GOT3 (cell line): ENCODE measurements around the gene RIPOR2.

Source experiments
- DNase-seq: peaks from one replicate; lab custom pipeline; 2025; ENCODE audit warnings: mixed read lengths; lab: John Stamatoyannopoulos, UW

RIPOR2 gene

DNA sequence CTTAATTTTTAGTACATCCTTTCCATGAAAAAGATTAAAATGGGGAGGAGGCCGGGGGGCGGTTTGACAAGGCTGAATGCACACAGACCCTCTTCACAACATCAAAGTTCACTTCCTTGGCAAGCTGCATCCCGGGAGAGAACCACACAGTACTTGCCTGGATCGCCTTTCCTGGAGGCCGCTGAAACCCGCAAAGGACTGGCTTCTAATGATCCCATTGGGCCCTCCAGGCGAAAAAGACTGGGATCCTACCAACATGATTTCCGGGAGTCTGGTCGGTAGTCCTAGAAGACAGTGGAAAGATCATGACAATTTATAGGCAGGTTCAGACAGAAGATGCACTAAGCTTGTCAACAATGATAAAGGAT, 60.2 kb downstream of the RIPOR2 start:
- no peak for DNase-seq

DNA sequence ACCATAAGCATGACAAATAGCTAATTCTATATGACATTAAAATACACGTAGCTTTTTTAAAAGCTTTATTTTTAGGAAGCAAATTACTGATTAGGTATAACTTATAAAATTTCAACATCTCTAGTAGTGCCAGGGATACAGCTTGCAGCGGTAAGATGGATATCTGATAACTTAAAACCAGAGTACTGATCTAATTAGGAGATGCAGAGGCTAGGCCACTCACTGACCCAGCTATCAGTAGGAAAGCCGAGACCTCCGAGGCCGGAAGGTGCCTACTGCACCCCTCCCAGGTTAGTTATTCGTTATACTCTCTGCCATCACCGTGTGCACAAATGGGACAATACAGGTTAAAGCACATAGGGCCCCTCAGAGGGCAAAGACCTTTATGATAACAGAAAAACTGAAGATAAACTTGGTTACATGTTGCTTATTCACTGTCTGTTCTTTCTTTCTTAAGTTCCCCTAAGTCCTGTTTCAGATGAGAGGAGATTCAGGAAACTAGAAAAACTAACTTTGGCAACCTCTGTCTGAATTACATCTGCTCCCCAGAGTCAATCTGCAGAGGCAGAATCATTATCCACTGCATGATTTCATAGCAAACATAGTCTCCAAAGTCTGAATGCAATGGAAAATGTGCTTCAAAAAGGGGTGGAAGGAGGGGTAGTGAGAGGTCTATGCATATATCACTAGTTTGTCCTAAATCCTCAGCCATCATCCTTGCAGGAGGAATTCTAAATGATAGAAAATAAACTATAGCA, 60.8 kb downstream of the RIPOR2 start:
- no peak for DNase-seq

DNA sequence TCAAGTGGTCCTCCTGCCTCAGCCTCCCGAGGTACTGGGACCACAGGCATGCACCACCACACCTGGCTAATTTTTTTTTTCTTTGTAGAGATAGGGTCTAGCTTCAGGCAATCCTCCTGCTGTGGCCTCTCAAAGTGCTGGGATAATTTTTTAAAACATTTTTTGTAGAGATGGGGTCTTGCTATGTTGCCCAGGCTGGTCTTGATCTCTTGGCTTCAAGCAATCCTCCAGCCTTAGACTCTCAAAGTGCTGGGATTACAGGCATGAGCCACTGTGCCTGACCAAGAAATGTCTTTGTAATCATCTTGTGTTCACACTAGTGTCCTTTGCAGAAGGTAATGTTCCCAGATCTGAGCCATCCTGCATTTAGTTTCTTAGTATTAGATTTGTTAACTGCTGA, 61.6 kb downstream of the RIPOR2 start:
- no peak for DNase-seq

DNA sequence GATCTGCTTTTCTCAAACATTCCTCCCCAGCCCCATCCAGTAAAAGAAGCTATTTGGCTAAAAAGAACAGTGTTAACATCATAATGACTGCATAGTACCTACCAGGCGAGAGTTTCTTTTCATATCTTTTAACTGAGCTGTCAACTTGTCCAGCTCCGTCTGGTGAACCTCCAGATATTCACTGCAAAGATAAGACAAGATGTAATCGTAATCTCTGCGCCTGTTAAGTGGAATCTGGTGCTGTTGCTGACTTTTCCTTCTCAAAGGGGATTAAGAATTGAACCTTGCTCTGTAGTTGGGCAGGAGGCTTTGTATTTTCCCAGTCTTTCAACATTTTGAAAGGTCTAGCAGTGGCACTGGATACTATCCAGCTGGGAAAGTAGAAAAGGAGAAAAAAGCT, 63.0 kb downstream of the RIPOR2 start:
- DNase-seq: no peak

DNA sequence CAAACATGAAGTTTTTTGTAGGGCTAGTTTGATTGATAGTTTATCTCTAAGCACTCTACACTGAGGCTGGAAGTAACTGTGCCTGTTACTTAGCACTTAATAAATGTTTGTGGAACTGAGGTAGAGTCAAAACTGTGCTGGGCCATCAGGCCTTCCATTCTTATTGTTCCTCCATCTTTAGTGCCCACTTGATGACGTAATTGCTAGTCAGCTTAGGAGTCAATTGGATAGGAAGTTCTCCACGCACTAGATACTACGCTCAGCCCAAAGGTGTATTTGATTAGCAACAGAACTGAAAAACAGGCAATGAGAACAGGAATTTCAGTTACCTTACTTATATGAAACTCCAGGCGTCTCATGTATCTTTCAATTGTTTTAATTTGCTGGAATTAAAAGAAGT, 67.0 kb downstream of the RIPOR2 start:
- no peak for DNase-seq

DNA sequence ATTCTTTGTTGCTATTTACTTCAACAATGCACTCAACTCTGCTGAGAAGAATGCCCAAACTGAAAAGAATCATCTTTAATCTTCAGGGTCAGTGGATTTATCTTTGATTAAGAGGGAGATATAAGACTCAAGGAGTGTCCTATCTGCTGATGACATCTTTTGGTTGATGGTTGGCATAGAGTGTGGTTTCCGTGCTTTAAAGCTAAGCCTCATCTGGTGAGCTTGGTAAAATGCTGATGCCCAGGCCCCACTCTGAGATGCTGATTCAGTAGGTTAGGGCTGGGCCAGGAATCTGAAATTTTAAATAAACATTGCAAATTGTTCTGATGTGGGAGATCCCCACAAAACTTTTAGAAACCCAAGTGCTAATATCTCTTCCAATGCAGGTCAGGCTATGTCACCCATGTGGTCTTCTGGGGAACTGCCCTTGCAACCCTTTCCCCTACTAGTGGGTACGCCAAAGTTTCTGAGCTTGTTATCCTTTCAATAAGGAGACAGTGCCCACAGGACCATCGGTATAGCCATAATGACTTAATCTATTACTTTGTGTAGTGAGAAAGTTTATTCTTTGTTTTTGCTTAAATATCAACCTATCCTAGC, 68.6 kb downstream of the RIPOR2 start:
- DNase-seq: no peak

DNA sequence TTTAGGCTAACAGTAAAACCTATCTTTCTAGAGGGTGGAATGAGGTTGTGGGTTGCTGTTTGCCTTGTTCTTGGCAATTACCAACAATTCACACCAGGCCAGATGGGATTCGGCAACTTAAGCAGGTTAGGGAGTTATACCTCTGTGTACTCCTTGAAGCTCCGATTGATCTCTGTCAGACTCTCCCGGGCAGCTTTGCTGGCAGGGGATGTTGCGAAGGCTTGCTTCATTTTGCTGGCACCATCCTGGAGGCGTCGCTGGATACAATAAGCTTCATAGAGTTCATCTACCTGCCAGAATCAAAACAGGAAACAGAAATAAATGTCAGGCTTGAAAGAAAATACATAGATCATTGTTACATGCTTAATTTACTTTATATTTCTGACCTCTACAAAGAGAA, 70.6 kb downstream of the RIPOR2 start:
- no peak for DNase-seq

DNA sequence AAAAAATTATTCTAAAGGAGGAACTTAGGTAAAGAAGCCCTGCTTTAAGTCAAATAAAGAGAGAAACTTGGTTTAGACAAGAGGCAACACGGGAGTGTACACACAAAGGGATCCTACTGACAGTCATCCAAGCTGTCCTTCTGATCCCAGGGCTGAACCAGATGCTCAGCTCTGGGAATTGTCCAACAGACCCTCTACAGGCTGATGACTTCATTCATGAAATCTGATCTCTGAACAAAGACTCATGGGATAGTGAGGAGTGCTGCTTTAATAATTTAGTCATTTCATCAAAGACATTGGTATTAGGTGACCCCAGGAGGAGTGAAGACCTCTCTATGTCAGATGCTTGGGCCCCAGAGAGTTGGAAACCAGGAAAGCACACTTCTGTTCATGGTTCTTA, 71.4 kb downstream of the RIPOR2 start:
- DNase-seq: no peak

DNA sequence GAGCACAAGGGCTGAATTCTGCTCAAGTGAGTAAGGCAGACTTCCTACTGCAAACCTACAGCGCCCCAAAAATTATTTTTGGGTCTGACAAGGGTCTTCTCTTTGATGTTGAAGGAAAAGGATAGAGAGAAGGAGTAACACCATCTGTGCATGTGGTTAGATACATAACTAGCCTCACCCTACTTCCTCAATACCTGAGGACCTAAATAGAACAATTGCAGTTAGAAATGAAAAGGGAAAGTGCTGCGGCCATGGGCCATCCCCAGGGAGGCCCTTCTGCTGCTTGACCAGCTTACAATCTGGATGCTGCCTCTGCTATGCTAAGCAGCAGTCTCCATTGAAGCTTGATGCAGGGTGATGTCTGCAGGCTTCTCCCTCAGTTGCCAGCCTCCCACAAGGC, 73.8 kb downstream of the RIPOR2 start:
- DNase-seq: no peak

DNA sequence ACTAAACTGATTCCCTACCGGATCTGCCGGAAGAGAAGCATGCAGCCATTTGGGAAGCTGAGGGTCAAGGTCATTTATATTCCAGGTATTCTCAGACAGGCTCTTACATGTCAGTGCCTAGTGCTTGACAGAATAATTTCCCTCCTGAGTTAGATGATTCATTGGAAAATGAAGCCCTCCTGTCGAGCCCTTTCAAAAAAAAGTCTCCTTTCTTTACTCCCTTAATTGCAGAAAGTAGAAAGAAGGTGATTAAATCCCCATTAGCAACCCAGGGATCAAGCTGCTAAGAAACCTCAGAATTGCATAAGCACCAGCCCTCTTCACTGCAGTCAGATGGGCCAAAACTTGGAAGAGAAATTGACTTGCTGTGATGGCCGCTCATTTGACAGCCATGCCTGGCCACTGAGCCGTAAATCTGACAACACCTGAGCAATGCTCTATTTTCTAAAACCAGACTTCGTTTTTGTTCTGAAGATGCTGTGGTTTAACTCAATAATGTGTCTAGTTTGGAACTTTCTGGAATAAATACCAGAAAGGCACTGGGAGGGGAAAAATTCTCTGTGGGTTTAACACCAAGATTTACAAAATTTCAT, 76.1 kb downstream of the RIPOR2 start:
- DNase-seq: no peak

DNA sequence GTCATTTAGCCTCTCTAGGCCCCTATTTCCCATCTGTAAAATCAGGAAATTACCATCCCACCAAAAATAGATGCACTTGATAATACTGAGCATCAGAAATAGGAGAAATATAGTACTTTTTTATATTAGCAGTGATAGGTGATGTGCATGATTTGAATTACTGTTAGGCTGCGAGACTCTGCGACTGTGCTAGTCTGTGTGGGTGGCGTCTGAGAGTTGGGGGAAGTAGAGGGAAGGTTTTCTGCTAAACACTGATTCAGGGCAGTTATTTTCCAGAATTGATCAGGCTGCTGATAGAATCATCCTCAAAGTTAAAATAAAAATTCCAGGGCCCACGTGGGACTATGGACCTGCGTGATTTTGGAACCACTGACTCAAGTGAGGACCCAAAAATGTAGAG, 76.6 kb downstream of the RIPOR2 start:
- no peak for DNase-seq

DNA sequence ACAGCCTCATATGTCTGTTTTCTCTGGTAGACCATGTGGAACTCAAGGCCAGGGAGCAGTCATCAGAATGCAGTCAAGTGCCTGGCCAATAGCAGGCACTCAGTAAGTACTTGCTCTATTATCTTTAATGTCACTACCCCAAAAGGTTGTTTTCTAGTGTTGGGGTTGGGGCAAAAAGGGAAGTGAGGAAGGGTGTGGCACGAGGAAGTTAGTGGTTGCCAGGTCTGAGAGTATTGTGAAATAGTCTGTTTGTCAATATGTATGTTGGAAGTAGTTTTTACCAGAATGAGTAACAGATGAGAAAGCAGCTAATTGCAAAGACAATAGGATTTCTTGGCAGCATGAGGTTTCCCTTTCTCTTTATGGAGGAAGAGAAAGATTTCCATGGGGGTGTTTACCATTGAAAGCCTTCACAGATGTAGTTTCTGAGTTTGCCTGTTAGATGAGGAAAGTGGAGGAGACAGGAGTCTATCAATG, 77.5 kb downstream of the RIPOR2 start:
- no peak for DNase-seq

DNA sequence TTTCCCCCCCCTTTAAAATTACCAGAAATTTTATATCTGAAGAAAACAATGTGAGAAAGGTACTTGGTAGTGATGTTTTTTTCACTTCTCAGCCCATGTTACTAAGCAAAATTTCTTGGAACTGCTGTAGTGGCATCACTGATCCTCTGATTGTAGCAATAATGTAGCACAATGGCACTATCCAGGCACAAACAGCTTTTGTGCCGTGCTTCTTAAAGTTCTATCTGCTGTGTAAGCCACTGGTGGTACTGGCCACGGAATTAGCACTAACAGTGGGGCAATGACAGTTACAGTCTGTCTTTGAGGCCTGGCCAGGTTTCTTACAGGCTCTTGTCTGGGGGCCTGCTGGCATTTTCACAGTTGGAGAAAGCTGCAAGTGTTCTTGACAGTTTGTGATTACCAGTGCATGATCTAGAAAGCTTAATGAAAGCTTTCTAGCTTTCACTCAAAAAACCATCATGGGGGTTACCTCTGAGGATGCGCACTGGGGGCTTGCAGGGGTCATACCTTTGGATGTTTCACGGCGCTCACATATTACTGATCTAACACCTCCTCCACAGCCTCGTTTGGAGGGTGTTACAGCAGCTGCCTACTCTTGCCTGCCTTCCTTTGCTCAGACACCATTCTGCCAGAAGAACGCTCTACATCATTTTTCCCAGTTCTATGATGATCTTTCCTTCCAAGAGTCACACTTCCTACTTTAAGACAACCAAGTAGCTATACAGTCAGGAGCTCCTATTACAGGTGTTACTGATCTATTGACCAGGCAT, 78.7 kb downstream of the RIPOR2 start:
- DNase-seq: no peak

DNA sequence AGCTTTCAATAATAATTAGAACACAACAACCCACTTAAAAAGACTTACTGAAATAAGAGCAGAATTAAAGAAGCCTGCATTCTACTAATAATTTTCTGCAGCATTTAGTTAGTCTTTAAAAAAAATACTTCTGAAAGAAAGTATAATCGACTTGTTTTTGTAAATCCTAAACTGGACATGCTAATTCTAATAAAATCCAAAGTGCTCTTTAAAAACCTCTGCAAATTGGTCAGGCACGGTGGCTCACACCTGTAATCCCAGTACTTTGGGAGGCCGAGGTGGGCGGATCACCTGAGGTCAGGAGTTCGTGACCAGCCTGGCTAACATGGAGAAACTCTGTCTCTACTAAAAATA, 79.5 kb downstream of the RIPOR2 start:
- no peak for DNase-seq

DNA sequence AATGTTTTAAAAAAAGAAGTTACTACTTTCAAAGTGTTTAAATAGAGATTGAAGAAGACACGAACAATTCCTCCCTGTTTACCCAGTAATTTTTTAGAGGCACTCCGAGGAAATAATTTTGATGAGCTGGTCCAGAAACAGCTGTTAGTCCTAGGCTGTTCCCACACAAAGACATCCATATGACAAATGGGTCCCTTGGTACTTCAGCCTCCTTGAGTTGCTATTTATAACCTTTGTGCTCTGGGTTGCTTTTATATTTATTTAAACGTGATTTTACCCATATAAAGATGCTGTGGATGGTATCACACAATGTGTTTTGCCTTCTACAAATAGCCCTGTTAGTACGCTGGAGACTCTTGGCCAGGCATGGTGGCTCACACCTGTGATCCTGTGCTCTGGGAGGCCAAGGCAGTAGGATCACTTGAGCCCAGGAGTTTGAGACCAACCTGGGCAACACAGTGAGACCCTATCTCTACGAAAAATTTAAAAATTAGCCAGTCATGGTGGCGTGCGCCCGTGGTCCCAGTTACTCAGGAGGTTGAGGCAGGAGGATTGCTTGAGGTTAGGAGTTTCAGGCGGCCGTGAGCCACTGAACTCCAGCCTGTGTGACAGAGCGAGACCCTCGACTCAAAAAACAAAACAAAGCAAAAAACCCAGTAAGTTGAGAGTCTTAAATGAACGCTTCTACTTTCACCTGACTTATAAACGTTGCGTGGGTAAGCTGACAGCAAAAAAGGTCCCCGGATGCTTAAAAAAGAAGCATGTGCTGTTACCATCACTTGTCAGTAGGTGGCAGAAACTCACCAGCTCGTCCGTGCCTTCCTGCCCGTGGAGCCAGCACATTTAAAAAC, 80.1 kb downstream of the RIPOR2 start:
- peak; percentile 7 for DNase-seq

DNA sequence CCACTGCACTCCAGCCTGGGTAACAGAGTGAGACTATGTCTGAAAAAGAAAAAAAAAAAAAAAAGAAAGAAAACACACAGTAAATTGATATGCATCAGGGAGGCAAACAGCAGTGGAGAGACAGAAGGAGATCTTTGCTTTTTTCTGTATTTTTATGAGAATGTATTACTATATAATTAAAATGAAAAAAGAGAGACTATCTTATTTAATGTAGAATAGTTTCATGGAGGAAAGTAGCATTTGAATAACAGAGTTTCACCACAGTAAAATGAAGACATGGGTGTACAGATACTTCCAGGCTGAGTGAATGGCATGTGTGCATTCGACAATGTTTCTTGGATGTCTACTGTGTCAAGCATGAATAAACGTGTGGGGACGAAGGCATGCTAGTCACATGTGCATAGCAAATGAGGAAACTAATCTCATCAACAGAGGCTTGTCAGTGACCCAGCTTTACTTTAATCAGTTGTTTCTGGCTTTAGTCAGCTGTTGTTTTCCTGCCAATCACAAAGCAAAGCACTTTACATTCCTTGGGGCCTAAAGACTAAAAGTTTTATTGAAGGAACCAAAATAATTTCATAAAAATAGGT, 81.6 kb downstream of the RIPOR2 start:
- no peak for DNase-seq

DNA sequence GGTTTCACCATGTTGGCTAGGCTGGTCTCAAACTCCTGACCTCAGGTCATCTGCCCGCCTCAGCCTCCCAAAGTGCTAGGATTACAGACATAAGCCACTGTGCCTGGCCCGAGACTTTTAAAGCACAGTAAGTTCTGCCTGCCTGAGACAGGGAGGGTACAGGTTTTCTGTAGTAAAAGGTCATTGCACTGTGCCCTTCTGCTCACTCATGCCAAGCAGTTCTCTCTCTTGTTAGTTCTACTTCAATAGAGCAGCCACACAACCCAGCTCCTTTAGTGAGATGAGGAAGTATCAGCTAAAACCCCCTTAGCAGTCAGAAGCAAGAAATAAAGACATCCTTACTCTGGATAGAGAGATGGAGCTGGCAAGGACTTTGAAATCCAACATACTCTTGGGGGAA, 84.7 kb downstream of the RIPOR2 start:
- DNase-seq: no peak

DNA sequence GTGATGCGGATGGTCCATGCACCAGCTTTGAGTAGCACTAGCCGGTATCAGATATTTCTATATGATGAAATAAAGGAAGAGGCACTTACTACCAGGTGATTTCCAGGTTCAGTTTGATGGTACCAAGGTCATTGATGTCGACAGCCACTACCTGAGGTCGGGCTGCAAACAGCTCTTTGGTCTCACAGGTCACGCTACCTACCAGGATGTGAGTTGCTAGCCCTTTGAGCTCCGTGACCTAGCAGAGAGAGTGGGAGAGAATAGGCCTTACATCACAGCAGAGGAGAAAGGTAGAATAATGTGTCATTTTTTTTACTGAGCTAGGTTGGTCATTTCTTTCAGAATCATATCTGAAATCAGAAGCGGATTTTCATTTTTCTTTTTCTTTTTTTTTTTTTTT, 86.0 kb downstream of the RIPOR2 start:
- DNase-seq: no peak

DNA sequence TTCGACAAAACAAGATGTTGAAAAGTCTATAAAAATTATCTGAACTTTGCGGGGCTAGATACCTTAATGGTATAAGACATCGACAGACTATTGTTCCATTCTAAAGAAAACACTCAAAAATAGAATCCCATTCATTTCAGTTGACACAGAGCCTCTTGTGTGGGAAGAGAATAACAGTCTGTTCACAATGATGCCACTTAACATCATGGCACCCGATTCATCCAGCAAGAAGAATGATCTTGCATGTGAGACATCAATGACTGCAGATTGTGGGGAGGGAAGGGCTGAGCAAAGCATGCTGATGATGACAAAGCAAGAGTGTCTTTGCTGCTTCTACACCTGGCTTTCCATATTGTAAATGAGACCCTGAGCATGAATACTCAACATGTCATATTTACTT, 87.3 kb downstream of the RIPOR2 start:
- DNase-seq: no peak

DNA sequence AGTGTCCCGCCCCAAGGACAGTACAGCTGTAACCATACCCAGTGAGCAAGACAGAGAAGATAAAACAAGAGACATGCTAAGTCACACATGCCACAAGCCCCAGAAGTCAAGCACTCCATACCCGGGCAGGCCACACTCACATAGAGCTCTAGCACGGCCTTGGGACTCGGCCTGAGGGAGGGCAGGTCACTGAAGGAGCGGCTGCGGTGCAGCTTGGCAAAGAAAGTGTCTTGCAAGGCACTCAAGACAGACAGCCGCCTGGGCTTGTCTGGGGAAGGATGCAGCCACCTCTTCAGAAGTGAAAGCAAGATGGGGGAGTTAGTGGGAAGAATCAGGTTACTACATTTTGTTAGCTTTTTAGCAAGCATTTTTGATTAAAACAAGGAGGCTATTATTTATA, 88.4 kb downstream of the RIPOR2 start:
- DNase-seq: no peak

DNA sequence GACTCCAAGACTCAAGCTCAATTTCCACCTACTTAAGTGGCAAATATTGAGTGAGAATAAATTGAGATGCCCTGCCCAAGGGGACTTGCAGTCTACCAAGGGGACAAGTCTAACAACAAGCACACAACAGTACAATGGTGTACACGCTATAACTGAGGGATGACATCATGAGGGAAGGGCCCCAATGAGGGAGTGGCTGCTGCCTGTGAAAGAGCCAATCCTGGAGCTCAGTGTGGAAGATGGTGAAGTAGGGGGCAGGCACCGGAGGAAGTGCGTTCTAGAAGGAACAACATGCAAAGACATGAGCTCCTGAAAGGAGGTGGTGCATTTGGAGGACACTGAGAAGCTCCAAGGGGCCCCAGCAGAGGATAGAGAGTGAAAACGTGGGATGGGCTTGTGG, 90.2 kb downstream of the RIPOR2 start:
- no peak for DNase-seq

DNA sequence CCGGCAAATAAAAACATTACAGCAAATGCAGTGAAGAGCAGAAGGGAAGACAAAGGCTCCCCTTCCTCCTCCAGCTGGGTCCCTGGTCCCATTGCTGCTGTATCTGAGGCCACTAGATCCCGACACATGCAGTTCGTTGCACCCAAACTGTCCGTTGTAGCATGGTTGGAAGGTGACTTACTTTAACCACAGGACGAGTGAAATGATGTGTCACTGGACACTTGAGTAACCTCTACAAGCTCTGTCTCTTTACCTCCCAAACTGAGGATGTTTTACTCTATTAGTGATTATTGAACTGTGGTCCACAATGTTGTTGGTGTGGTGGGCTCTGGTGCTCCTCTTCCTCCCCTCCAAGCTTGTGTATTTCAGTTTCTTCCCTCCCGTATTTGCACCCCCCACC, 90.9 kb downstream of the RIPOR2 start:
- DNase-seq: no peak
